Fibroblast of skin of scalp (primary cell): ENCODE data around the gene ANKS1B.

Experiments used
- DNase-seq: peaks from one replicate; pipeline ENCODE4 v3.0.0-alpha.2; 2013

ANKS1B gene

DNA sequence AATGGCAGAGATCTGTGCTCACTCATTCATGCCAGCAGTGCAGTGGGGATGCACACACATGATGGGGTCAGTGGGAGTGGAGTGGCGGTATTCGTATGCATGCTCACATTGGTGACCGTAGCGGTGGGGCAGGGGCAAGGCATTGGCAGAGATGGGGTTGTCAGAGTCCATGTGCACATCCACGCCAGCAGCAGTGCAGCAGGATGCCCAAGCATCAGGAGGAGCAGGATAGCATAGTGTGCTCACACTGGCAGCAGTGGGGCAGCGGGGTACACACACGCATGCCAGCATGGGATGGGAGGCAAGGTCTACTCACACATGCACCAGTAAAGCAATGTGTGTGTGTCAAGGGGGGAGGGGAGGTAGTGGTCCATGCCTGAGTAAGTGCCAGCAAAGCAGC is 426.6 kb downstream of the ANKS1B start:
- no peak for DNase-seq

DNA sequence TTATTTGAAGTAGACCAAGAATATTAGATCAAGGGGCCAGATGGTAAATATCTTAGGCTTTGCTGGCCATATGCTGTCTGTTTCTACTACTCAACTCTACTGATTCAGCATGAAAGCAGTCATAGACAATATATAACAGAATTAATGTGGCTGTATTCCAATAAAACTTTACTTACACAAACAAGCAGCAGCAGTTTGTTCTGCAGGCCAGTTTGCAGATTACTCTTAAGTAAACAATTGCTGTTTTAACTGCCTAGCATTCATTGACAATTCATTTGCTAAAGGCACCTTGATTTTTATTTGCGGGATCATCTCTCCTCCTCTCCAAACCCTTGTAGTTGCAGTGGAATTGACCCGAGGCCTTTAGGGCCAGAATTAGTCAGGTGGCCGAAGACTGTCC is 431.3 kb downstream of the ANKS1B start:
- DNase-seq: no peak

DNA sequence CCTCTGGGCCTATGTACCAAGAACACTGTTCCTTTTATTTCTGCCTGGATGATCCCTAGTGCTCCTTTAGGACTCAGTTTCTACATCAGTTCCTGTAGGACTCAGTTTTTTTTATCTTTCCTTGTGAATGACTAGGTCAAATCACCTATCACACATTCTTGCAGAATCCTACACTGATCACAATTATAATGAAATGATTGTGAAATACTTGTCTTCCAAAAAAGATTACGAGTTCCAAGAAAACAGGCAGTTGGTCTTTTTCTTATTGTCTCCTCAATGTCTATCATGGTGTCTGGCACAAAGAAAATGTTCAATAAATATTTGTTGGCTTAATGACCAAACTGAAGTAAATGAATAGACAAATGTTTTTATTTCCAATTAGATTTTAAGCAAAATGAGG is 432.7 kb downstream of the ANKS1B start:
- DNase-seq: no peak

DNA sequence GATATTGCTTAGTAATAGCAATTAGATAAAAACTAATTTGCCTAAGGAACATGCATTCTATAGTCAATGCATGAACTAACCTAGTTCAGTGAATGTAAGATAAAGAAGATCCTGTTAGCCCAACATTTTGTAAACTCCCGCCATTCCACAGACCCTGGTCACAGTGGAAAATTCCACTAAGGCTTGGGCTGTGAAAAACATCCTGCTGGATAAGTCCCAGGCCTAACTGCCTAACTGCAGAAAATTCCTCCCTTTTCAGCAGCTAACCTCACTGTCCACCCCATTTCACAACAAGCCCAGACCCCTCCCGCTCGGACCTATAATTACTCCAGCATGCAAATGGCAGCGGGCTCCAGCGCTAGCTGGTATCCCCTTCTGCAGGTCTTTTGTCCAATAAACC is 435.1 kb downstream of the ANKS1B start:
- no peak for DNase-seq

DNA sequence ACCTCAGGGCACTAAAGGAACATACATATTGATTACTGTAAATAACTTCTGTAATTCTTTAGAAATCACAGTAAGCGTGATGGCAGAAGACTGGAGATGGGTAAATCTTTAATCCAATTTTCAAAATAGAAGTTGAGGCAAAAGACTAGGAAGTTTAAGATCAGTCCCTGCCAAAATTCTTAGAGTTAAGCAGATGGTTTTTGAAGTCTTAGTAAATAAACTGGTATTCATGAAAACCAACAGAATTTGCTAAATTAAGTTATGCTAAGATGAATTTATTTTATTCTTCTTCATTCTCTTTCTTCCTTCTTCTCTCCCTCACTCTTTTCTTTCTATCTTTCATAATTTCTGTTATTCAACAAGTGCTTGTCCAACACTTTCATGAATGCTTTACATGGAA is 435.5 kb downstream of the ANKS1B start:
- DNase-seq: no peak

DNA sequence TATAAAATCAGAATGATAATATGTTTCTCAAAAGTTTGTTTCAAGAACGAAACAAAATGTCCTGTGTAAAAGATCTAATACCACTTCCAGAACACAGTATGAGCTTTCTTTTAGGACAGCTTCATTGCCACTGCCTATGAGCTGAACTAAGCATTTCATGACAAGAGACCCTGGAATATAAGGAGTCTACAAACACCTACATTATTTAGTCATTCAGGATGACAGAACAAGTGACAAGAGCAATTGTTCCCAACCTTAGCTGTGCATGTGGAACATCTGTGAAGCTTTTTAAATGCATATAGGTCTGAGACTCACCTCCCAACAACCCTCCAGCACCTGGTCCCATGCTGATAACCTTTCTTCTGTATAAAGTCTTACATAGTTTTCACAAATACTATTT is 440.3 kb downstream of the ANKS1B start:
- no peak for DNase-seq

DNA sequence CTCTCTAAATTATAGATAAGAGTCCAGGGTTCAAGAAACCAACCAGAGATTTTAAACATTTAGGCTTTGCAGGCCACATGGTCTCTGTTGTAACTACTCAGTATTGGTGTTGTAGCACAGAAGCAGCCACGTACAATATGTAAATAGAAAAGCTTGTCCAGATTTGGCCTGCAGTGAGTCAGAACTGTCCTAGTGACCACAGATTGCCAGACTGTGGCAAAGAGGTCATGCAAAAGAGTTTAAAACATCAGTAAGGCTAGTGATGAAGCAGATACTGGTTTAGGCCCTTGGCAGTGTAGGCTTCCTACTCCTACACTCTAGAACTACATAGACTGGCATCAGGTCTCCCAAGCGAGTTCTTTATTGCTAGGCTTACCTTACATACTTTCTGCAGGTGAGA is 454.8 kb downstream of the ANKS1B start:
- no peak for DNase-seq

DNA sequence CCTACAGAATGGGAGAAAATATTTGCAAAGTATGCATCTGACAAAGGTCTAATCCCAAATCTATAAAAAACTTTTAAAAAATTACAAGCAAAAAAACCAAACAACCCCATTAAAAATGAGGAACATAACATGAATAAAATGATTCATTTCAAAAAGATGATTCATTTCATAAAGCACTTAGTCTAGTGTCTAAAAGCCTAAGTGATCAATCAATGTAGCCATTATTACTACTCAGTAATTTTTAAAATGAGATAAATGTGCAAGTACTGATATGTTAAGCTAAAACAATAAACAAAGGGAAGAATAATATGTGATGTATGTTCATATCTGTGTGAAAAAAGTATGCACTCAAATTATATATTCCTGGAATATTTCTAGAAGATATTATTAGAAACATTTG is 456.3 kb downstream of the ANKS1B start:
- DNase-seq: no peak

DNA sequence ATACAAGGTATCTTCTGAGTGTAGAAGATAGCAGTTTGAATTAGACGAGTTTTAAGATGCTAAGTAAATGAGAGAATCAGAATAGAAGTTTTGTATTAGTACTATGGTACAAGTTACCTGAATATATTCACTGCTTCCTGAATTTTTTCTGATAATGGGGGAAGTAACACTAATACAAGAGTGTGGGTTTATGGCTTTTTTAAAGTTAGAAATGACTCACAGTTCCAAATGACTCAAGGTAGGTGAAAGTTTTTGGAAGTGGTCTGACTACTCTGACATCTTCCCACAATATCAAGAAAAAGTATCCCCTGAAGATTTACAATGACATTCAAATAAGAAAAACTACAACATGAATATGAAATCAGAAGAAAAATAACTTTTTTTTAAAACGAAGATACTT is 460.9 kb downstream of the ANKS1B start:
- no peak for DNase-seq

DNA sequence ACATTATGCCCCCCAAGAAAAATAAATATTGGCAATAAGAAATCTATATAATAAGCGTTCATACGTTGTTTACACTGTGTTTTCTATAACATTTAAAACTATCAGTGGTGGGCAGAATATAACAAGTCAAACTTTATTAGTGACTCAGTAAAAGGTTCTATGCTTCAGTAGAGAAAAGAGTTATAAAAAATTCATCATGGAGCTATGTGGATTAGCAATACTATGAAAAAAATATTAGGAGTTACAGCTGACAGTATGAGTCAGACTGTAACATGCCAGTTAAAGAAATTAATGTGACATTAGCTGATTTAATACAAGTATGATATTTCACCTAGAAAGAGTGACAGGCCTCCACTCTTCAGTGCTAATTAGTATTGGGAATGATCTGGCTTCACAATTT is 462.3 kb downstream of the ANKS1B start:
- no peak for DNase-seq

DNA sequence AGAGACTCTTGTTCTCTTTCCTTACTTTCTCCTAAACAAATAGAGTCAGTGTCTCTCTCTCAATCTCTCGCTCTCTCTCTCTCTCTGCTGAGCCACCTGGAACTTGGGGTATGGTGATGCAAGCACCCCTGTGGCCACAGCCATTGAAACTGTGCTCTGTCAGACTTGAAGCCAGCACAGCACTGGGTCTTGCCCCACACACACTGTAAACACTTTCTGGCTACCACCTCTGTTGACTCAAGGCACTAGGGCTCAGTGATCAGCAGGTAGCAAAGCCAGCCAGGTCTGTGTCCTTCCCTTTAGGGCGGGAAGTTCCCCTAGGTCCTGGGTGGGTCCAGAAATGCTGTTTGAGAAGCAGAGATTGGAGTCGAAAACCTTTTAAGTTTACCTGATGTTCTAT is 463.1 kb downstream of the ANKS1B start:
- DNase-seq: no peak

DNA sequence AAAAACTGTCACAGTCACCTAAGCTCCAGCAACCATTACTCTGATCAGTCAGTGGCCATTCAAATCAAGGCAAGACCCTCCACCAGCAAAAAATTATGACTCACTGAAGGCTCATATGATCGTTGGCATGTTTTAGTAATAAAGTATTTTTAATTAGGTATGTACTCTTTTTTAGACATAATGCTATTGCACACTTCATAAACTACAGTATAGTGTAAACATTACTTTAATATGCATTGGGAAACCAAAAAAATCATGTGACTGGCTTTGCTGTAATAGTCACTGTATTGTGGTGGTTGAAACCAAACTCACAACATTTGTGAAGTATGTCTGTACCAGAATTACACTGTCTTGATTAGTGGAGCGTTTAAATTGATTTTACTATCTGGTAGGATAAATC is 471.7 kb downstream of the ANKS1B start:
- DNase-seq: no peak

DNA sequence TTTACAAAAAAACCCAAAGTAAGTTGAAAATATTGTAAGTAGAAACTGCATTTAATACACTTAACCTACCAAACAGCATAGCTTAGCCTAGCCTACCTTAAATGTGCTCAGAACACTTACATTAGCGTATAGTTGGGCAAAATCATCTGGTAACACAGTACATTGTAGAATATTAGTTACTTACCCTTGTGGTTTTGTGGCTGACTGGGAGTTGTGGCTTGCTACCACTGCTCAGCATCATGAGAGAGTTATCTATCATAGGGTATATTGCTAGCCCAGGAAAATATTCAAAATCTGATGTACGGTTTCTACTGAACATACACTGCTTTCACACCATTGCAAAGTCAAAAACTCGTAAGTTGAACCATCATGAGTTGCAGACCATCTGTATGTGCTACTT is 478.9 kb downstream of the ANKS1B start:
- no peak for DNase-seq

DNA sequence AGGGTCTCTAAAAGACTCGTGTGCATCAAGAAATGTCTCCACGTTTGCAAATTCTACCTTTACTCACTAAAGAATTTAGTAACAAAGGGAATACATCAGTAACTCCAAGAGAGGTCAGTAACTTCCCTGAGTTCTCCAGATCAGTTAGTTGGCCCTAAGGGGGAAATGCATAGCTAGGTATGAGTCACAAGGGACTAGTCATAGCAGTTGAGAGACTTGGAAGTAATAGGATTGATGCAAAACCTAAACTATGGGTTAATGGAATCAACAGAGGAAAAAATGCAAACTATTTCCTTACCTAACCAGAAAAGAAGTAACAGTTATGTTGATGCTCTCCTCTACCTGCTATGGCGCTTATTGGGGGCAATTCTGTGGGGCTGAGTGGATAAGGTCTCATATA is 486.0 kb downstream of the ANKS1B start:
- peak; percentile 5 for DNase-seq

DNA sequence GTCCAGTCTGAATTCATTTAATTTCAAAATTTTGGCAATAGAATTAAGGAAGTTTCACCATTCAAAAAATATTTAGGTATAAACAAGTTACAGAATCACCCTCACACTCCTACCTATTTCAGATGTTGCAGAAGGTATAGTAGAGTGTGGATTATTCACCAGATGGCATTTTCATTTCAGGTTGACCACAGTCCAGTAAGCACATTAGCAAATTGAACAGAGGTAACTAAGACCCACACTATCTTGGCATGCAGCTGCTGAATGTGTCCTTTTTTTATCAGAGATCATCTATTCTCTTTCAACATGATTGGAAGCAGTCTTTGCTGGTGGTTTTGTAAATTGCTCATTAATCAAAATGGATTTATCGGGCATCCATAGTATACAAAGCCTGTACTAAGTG is 488.9 kb downstream of the ANKS1B start:
- no peak for DNase-seq

DNA sequence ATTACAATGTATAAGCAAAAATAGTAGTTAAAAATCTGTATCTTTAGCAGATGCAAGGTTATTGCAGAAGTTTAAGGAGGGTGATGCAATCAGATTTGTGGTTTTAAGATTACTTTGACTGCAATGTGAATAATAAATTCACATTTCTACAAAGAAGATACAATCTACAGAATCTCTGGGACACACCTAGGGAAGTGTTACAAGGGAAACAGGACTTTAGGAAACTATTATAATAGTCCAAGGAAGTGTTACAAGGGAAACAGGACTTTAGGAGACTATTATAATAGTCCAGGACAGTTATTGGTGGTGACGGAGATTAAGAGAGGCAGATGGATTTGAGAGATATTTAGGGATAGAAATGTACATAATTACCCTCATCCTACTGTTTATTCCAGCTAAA is 491.5 kb downstream of the ANKS1B start:
- DNase-seq: no peak

DNA sequence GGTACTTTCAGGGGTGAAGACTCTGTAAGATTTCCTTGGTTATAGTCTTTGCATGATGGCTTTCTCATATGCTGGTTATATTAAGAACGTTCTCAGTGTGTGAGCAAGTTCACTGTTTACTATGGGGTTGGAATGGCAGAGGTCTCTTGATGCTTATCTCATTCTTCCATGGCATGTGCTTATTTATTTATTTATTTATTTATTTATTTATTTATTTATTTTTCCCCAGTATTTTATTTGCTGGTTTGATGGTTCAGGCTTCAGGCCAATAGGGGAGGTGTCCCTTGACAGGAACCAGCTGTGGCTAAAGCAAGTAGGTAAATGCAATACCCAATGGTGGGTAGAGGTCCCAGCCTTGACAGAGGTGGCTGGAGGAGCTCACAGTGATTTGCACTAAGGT is 498.5 kb downstream of the ANKS1B start:
- DNase-seq: no peak

DNA sequence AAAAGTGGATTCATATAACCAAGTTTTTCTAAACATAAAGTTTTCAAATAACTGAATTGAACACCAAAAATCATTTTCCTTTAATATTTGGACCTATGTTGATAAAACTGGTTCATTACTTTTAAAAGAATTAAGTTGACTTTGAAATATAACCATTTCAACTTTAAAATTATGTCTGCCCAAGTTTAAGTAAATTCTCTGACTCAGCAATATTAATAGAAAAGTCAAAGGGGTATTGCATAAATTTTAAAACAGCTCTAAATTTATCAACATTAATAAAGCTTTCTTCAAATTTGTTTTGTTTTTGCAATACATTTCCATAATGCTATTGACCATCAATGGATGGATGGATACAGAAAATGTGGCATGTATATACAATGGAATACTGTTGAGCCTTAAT is 505.6 kb downstream of the ANKS1B start:
- DNase-seq: no peak

DNA sequence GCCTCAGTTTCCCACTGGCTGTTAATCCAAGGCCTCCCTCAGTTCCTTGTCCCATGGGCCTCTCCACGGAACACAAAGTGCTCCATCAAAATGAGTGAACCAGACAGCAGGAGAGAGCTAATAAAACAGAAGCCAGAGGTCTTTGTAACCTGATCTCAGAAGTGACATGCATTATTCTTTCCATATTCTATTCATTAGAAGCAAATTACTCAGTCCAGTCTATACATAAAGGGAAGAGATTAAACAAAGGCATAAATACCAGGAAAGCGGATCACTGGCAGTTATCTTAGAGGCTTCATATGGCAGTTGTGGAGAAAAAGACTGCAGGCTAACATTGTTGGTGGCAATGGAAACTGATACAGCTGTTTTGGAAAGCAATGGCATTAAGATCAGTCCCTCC is 507.8 kb downstream of the ANKS1B start:
- no peak for DNase-seq

DNA sequence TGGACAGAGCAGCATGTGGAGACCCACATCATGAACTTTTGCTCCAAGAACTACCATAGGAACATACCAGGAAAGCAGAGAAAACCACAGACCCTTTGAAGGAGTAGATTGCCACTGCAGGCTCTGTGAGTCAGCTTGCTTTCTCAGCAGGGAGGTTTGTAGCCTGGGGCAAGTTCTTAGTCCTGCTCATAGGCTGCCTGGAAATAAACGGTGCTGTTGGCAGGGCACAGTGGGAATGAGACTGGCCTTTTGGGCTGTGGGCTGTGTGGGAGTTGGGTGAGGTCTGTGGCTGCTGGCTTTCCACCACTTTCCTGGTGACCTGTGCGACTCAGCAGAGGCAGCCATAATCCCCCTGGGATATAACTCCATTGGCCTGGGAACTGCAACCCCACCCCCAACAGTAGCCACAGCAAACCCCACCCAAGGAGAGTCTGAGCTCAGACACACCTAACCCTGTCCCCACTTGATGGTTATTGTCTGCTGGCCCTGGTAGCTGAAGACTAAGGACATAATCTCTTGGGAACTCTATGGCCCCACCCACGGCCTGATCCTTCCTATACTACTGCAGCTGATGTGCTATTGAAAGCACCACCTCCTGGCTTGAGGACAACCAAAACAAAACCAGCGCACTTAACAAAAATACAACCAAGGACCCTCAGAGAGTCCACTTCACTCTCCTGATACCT is 529.2 kb downstream of the ANKS1B start:
- DNase-seq: peak; percentile 11

DNA sequence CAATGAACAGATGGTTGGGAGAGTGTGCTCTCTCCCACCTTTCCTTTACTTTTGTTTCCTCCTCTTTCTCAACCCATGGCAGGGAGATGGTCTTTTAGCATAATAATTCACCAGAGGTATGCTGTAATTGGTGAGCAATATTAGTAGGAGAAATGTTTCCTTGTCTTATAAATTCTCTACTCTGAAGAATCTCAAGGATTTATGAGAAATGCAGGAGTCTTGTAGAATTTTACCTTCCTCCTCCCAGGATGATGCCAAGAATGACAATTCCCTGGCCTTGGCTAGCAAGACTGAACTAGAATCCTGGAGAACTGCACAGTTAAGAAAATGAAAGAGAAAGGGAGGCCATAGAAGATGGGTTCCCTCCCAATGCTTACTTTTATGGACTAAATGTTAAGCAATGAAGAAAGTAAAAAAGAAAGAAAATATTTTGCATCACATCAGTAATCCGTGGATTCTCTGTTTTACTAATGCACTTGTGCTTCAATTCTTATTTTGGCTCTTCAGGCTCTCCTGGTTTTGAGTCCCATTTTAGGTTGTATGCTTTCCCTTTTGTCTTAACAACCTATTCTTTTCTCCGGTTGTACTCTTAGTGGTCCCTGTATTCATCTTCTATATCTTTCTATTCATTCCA is 530.1 kb downstream of the ANKS1B start:
- no peak for DNase-seq

DNA sequence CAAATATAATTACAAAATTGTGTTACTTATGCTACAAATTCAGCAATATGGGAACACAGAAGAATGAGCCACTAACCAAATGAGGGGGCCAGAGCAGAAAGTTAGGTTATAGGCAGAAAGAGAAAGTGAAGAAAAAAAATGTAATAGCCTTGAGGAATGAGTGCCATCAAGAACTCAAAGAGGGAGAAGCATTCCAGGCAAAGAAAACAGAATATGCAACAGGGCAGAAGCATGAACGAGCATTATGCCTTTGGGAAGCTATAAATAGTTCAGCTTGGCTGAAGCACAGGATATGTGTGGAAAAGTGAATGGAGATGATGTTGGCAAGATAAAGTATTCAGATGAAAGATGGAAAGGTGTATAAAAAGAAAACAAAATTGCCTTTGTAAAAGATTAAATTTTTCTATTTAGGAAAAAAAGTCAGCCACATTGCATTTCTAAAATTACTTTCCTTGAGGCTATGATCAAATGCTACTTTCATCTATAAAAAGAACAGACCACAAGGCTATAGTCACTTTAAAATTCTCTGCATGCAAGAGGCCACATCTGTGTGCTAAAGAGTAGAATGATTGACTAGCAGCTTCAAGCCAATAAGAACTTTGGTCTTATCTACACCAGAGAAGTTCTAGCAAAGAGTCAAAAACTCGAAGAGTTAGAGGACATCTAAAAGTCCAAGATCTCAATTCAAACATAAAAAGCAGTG is 530.7 kb downstream of the ANKS1B start:
- DNase-seq: no peak

DNA sequence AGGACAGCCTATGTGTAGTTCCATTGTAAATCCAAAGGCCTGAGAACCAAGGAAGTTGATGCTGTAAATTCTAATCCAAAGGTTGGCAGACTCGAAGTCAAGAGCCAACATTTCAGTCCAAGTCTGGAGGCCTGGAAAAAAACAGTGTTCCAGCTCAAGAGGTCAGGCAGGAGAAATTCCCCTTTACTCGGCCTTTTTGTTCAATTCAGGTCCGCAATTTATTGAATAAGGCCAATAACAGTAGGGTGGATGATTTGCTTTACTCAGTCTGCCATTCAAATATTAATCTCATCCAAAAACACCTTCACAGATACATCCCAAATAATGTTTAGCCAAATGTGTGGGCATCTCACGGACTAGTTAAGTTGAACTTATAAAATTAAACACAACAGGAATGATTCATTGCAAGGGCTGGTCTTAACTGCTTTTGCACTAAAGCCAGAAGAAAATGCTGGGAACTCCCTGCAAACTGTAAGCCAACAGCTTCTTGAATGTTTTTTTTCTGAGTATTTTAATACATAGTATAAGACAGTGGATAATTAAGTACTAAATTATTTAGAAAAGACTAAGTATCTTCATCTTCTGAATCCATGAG is 534.6 kb downstream of the ANKS1B start:
- no peak for DNase-seq

DNA sequence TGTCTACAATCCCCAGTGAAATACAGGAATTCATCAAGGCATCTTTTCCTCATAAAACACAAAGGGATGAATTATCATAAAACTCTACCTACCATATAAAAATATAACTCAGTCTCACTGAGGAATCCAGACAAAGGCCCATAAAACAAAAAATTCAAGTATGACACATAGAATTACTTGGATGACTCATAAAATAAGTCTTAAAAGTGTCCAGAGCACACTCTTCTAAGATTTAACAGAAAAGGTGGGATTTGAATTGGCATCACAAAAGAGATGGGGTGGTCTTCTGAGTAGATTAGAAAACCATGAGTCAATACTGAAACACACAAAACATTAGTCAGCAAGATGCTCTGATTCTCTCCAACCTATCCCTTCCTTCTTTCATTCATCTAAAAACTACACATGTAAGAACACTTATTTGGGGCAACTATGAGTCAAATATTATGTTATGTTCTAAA is 539.8 kb downstream of the ANKS1B start:
- DNase-seq: no peak
